Measurements from ENCODE around the gene TMEM43.

The TMEM43 gene

GRCh38 chr3:14122301-14122700 is 2.6 kb upstream of the TMEM43 start:
- DNase-seq (ENCODE audit: low read depth), result no peak
- TF ChIP-seq MYC (IDR thresholded peaks at IDR 0.05; ENCODE audit: low read depth, low read length) (no peak), POLR2A (IDR thresholded peaks at IDR 0.05; ENCODE audit: extremely low read depth, insufficient read length) (no peak), MAX (IDR thresholded peaks at IDR 0.05; ENCODE audit: low read depth, low read length) (no peak), CTCF (IDR thresholded peaks at IDR 0.05; ENCODE audit: low read depth, low read length) (no peak)
- no peak overlapping the region for H3K4me3 ChIP-seq (ENCODE audit: low read depth, low read length)

- DNase-seq (ENCODE audit: low read depth), result peak; percentile 25
- H3K4me3 ChIP-seq (ENCODE audit: low read depth, low read length), result peak overlapping the region; percentile 98
- no peak for TF ChIP-seq POLR2A (IDR thresholded peaks at IDR 0.05; ENCODE audit: extremely low read depth, insufficient read length)
- no peak for TF ChIP-seq CTCF (IDR thresholded peaks at IDR 0.05; ENCODE audit: low read depth, low read length)
- no peak for TF ChIP-seq MYC (IDR thresholded peaks at IDR 0.05; ENCODE audit: low read depth, low read length)
- no peak for TF ChIP-seq MAX (IDR thresholded peaks at IDR 0.05; ENCODE audit: low read depth, low read length)
Measured at GRCh38 chr3:14123308-14124222, 1.3 kb upstream of the TMEM43 start.

GRCh38 chr3:14124223-14124614 is 633 bp upstream of the TMEM43 start:
- peak; percentile 87 for DNase-seq (ENCODE audit: low read depth)
- peak overlapping the region; percentile 98 for H3K4me3 ChIP-seq (ENCODE audit: low read depth, low read length)
- TF ChIP-seq MAX (IDR thresholded peaks at IDR 0.05; ENCODE audit: low read depth, low read length) (peak; percentile 99), POLR2A (IDR thresholded peaks at IDR 0.05; ENCODE audit: extremely low read depth, insufficient read length) (peak; percentile 10), MYC (IDR thresholded peaks at IDR 0.05; ENCODE audit: low read depth, low read length) (peak; percentile 99), CTCF (IDR thresholded peaks at IDR 0.05; ENCODE audit: low read depth, low read length) (no peak)

- peak; percentile 89 for DNase-seq (ENCODE audit: low read depth)
- TF ChIP-seq CTCF (IDR thresholded peaks at IDR 0.05; ENCODE audit: low read depth, low read length) (no peak), MYC (IDR thresholded peaks at IDR 0.05; ENCODE audit: low read depth, low read length) (no peak), POLR2A (IDR thresholded peaks at IDR 0.05; ENCODE audit: extremely low read depth, insufficient read length) (no peak), MAX (IDR thresholded peaks at IDR 0.05; ENCODE audit: low read depth, low read length) (no peak)
Measured at GRCh38 chr3:14125193-14126016, 553 bp downstream of the TMEM43 start.

GRCh38 chr3:14126017-14126886 is 1.4 kb downstream of the TMEM43 start:
- H3K4me3 ChIP-seq (ENCODE audit: low read depth, low read length), result peak overlapping the region; percentile 89
- TF ChIP-seq CTCF (IDR thresholded peaks at IDR 0.05; ENCODE audit: low read depth, low read length) (no peak), MYC (IDR thresholded peaks at IDR 0.05; ENCODE audit: low read depth, low read length) (no peak), MAX (IDR thresholded peaks at IDR 0.05; ENCODE audit: low read depth, low read length) (no peak), POLR2A (IDR thresholded peaks at IDR 0.05; ENCODE audit: extremely low read depth, insufficient read length) (no peak)
- no peak for DNase-seq (ENCODE audit: low read depth)

More at GRCh38 chr3:14125193-14126016, 553 bp downstream of the TMEM43 start:
- H3K4me3 ChIP-seq (ENCODE audit: low read depth, low read length), result peak overlapping the region; percentile 89

Measured in NB4 (cell line).